Neural cell (in vitro differentiated cells): ENCODE results near the gene RPS4Y1. TPM values are rescaled to one million over a fixed set of nuclear protein-coding genes. Genes with fewer than 3 reads are reported as not detected.

Experiments
- H2AFZ ChIP-seq: fragments of 200-600, 300-800 bp; sonication (generic), shearing (Covaris generic); 2 replicates; pipeline ENCODE4 v1.6.0; 2014; ENCODE audit warnings: low read depth, mild to moderate bottlenecking, antibody characterized with exemption, low read length, moderate library complexity
- H3F3A ChIP-seq: fragments of 200-600 bp; shearing (Covaris generic); 2 replicates; pipeline ENCODE4 v1.6.1; 2016; ENCODE audit warnings: mild to moderate bottlenecking, moderate library complexity, mixed read lengths, antibody characterized with exemption, low read length; ENCODE audit not compliant: insufficient read depth, poor library complexity, severe bottlenecking
- H3K27ac ChIP-seq: fragments of 200-600, 300-800 bp; sonication (generic), shearing (Covaris generic); 2 replicates; pipeline ENCODE4 v1.5.1; 2014; ENCODE audit warnings: mild to moderate bottlenecking, low read length, moderate library complexity
- H3K27me3 ChIP-seq: fragments of 300-800, 200-600 bp; sonication (generic), shearing (Covaris generic); 2 replicates; pipeline ENCODE4 v1.6.0; 2014; ENCODE audit warnings: mild to moderate bottlenecking, low read depth, low read length, moderate library complexity; ENCODE audit not compliant: insufficient read depth
- H3K36me3 ChIP-seq: fragments of 300-800, 200-600 bp; sonication (generic), shearing (Covaris generic); 2 replicates; pipeline ENCODE4 v1.5.1; 2014; ENCODE audit warnings: mild to moderate bottlenecking, antibody characterized with exemption, low read length, moderate library complexity; ENCODE audit not compliant: insufficient read depth
- H3K4me2 ChIP-seq: fragments of 300-800, 200-600 bp; sonication (generic), shearing (Covaris generic); 2 replicates; pipeline ENCODE4 v1.6.0; 2014; ENCODE audit warnings: mild to moderate bottlenecking, low read length
- H3K4me3 ChIP-seq: fragments of 300-800, 200-600 bp; sonication (generic), shearing (Covaris generic); 2 replicates; pipeline ENCODE4 v1.5.1; 2014; ENCODE audit warnings: mild to moderate bottlenecking, low read length, moderate library complexity
- H3K79me2 ChIP-seq: fragments of 200-600 bp; shearing (Covaris generic); replicated peaks from 2 replicates; pipeline ENCODE4 v1.6.0; 2014; ENCODE audit warnings: mild to moderate bottlenecking, low read length, moderate library complexity; ENCODE audit not compliant: insufficient read depth
- H3K9ac ChIP-seq: fragments of 300-800, 200-600 bp; sonication (generic), shearing (Covaris generic); 2 replicates; pipeline ENCODE4 v1.6.1; 2016; ENCODE audit warnings: mild to moderate bottlenecking, low read length, mixed read lengths
- H3K9me2 ChIP-seq: fragments of 200-600 bp; shearing (Covaris generic); 2 replicates; pipeline ENCODE4 v1.6.1; 2016; ENCODE audit warnings: mild to moderate bottlenecking, low read length, mixed read lengths; ENCODE audit not compliant: insufficient read depth
- H3K9me3 ChIP-seq: fragments of 200-600, 300-800 bp; sonication (generic), shearing (Covaris generic); 2 replicates; pipeline ENCODE4 v1.6.1; 2016; ENCODE audit warnings: mild to moderate bottlenecking, mixed run types, low read length, moderate library complexity, mixed read lengths
- H4K20me1 ChIP-seq: fragments of 200-600 bp; shearing (Covaris generic); 2 replicates; pipeline ENCODE4 v1.6.1; 2016; ENCODE audit warnings: mild to moderate bottlenecking, mixed run types; ENCODE audit not compliant: insufficient read depth
- EP300 ChIP-seq: fragments of 450-650 bp; conservative IDR thresholded peaks from 2 replicates; pipeline ENCODE4 v1.6.1; 2014; ENCODE audit warnings: antibody characterized with exemption, mild to moderate bottlenecking, moderate library complexity; ENCODE audit not compliant: poor library complexity, severe bottlenecking
- EZH2 ChIP-seq: fragments of 200-600, 300-800 bp; shearing (Covaris generic), sonication (generic); IDR thresholded peaks from 2 replicates; pipeline ENCODE4 v1.6.1; 2014; ENCODE audit warnings: antibody characterized with exemption, low read length, borderline replicate concordance, mild to moderate bottlenecking; ENCODE audit not compliant: insufficient read depth, poor library complexity, severe bottlenecking
- MXI1 ChIP-seq: fragments of 450-650 bp; conservative IDR thresholded peaks from 2 replicates; pipeline ENCODE4 v1.6.1; 2014; ENCODE audit warnings: antibody characterized with exemption, mild to moderate bottlenecking; ENCODE audit not compliant: poor library complexity, severe bottlenecking
- POLR2AphosphoS5 ChIP-seq: IDR thresholded peaks from 2 replicates; pipeline ENCODE4 v1.6.1; 2012
- RAD21 ChIP-seq: fragments of 450-650 bp; conservative IDR thresholded peaks from 2 replicates; pipeline ENCODE4 v1.6.1; 2014; ENCODE audit warnings: antibody characterized with exemption, mild to moderate bottlenecking, moderate library complexity
- SMC3 ChIP-seq: fragments of 450-650 bp; conservative IDR thresholded peaks from 2 replicates; pipeline ENCODE4 v1.6.1; 2014; ENCODE audit warnings: antibody characterized with exemption, mild to moderate bottlenecking, moderate library complexity; ENCODE audit not compliant: poor library complexity
- TAF1 ChIP-seq: IDR thresholded peaks from 2 replicates; pipeline ENCODE4 v1.6.1; 2012; ENCODE audit warnings: low read depth
- polyA plus RNA-seq: library from polyadenylated mRNA; depleted of rRNA; stranded (reverse); fragments of >200 nt; gene quantifications from 2 replicates; pipeline ENCODE4 v1.2.3, GENCODE V29; 2014
- TF ChIP-seq, protein P1 (sequence below): IDR thresholded peaks from 2 replicates; pipeline ENCODE4 v1.6.1; 2012; ENCODE audit warnings: borderline replicate concordance
- TF ChIP-seq, protein P2 (sequence below): fragments of 450-650 bp; IDR thresholded peaks from 2 replicates; pipeline ENCODE4 v1.5.1; 2014; ENCODE audit warnings: antibody characterized with exemption, mild to moderate bottlenecking, moderate library complexity; ENCODE audit not compliant: poor library complexity, severe bottlenecking

Gene RPS4Y1
- polyA plus RNA-seq, 1 donor from 2014 or later = 224 TPM

DNA sequence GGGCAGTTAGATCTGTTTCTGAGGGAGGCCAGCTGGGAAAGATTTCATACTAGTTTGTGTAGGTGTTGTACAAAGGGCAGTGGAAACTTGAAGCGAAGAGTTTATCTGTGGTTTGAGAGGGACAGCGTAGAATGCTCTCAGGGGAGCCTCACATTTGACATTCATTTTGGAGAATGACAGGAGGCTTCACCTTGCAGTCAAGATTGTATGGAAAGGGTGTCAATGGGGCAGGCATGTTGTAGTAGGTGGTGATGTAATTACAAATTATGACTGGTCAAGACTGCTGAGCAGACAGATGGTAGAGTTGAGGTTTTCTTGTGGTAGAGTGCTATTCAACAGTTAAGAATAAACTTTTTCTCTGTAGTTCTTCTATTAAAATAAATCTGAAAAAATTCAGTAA lies 7.0 kb downstream of the RPS4Y1 start:
- no peak overlapping the region for H3K4me2 ChIP-seq
- H3K9ac ChIP-seq = no peak overlapping the region
- H3K36me3 ChIP-seq = no peaks in the 10 kb centered on the region
- H4K20me1 ChIP-seq = no peaks in the 10 kb centered on the region
- H2AFZ ChIP-seq = no peak overlapping the region
- H3K27ac ChIP-seq = no peak overlapping the region
- no peaks in the 10 kb centered on the region for H3K79me2 ChIP-seq
- no peaks in the 10 kb centered on the region for H3K9me3 ChIP-seq
- no peak overlapping the region for H3K4me3 ChIP-seq
- no peaks in the 10 kb centered on the region for H3F3A ChIP-seq
- no peaks in the 10 kb centered on the region for H3K27me3 ChIP-seq
- no peaks in the 10 kb centered on the region for H3K9me2 ChIP-seq
- TF ChIP-seq, protein P1, sequence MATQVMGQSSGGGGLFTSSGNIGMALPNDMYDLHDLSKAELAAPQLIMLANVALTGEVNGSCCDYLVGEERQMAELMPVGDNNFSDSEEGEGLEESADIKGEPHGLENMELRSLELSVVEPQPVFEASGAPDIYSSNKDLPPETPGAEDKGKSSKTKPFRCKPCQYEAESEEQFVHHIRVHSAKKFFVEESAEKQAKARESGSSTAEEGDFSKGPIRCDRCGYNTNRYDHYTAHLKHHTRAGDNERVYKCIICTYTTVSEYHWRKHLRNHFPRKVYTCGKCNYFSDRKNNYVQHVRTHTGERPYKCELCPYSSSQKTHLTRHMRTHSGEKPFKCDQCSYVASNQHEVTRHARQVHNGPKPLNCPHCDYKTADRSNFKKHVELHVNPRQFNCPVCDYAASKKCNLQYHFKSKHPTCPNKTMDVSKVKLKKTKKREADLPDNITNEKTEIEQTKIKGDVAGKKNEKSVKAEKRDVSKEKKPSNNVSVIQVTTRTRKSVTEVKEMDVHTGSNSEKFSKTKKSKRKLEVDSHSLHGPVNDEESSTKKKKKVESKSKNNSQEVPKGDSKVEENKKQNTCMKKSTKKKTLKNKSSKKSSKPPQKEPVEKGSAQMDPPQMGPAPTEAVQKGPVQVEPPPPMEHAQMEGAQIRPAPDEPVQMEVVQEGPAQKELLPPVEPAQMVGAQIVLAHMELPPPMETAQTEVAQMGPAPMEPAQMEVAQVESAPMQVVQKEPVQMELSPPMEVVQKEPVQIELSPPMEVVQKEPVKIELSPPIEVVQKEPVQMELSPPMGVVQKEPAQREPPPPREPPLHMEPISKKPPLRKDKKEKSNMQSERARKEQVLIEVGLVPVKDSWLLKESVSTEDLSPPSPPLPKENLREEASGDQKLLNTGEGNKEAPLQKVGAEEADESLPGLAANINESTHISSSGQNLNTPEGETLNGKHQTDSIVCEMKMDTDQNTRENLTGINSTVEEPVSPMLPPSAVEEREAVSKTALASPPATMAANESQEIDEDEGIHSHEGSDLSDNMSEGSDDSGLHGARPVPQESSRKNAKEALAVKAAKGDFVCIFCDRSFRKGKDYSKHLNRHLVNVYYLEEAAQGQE = no peak
- TF ChIP-seq RAD21 (no peak), EZH2 (no peak), EP300 (no peak), MXI1 (no peak), POLR2AphosphoS5 (no peak), SMC3 (no peak), TAF1 (no peak)
- TF ChIP-seq, protein P2, sequence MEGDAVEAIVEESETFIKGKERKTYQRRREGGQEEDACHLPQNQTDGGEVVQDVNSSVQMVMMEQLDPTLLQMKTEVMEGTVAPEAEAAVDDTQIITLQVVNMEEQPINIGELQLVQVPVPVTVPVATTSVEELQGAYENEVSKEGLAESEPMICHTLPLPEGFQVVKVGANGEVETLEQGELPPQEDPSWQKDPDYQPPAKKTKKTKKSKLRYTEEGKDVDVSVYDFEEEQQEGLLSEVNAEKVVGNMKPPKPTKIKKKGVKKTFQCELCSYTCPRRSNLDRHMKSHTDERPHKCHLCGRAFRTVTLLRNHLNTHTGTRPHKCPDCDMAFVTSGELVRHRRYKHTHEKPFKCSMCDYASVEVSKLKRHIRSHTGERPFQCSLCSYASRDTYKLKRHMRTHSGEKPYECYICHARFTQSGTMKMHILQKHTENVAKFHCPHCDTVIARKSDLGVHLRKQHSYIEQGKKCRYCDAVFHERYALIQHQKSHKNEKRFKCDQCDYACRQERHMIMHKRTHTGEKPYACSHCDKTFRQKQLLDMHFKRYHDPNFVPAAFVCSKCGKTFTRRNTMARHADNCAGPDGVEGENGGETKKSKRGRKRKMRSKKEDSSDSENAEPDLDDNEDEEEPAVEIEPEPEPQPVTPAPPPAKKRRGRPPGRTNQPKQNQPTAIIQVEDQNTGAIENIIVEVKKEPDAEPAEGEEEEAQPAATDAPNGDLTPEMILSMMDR = no peak

DNA sequence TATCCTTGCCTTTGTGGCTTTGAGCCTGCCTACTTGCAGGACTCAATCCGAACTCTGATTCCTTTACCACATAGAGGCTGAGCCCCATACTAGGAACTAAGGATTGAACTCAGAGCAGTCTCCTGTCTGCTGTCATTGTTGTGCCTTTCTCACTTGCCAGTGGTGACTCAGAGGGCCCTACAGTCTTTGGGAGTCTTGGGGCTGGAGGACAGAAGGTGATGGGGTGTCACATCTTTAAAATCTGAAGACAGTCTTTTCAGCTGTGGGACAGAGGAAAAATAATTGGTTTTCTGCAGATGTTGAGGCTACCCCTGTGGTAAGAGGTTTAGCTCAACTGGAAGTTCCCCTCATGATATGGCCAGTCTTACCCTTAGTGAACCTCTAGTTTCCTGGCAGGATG lies 8.0 kb downstream of the RPS4Y1 start:
- Histone ChIP-seq H4K20me1 (no peaks in the 10 kb centered on the region), H3K9me2 (no peaks in the 10 kb centered on the region), H3K27ac (no peak overlapping the region), H3K4me2 (no peak overlapping the region), H2AFZ (no peak overlapping the region), H3K9me3 (no peaks in the 10 kb centered on the region), H3K9ac (no peak overlapping the region), H3F3A (no peaks in the 10 kb centered on the region), H3K79me2 (no peaks in the 10 kb centered on the region), H3K4me3 (no peak overlapping the region), H3K27me3 (no peaks in the 10 kb centered on the region), H3K36me3 (no peaks in the 10 kb centered on the region)
- TF ChIP-seq EZH2 (no peak), SMC3 (no peak), POLR2AphosphoS5 (no peak), MXI1 (no peak), TAF1 (no peak), EP300 (no peak), RAD21 (no peak)
- TF ChIP-seq, protein P2 = no peak
- TF ChIP-seq, protein P1 = no peak
